GM12873 (cell line): ENCODE measurements around the gene PRDM5.
A peak's percentile ranks its signal among the peaks of the same experiment; 100 is the strongest.

ENCODE experiments used
- TF ChIP-seq, protein P1 (sequence below): IDR thresholded peaks from 2 replicates; pipeline ENCODE4 v1.5.1; 2012; ENCODE audit warnings: low read depth, mild to moderate bottlenecking, moderate library complexity, low read length, control low read depth; ENCODE audit not compliant: insufficient read depth; ENCODE audit errors: missing control alignments

Gene PRDM5

GRCh38 chr4:120881846-120882245 lies 40.7 kb downstream of the PRDM5 start:
- TF ChIP-seq, protein P1, sequence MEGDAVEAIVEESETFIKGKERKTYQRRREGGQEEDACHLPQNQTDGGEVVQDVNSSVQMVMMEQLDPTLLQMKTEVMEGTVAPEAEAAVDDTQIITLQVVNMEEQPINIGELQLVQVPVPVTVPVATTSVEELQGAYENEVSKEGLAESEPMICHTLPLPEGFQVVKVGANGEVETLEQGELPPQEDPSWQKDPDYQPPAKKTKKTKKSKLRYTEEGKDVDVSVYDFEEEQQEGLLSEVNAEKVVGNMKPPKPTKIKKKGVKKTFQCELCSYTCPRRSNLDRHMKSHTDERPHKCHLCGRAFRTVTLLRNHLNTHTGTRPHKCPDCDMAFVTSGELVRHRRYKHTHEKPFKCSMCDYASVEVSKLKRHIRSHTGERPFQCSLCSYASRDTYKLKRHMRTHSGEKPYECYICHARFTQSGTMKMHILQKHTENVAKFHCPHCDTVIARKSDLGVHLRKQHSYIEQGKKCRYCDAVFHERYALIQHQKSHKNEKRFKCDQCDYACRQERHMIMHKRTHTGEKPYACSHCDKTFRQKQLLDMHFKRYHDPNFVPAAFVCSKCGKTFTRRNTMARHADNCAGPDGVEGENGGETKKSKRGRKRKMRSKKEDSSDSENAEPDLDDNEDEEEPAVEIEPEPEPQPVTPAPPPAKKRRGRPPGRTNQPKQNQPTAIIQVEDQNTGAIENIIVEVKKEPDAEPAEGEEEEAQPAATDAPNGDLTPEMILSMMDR: no peak

GRCh38 chr4:120881351-120881750 lies 41.2 kb downstream of the PRDM5 start:
- TF ChIP-seq, protein P1: no peak

GRCh38 chr4:120877021-120877420 lies 45.5 kb downstream of the PRDM5 start:
- TF ChIP-seq, protein P1: no peak

GRCh38 chr4:120874792-120875774 lies 47.4 kb downstream of the PRDM5 start:
- TF ChIP-seq, protein P1: no peak

DNA sequence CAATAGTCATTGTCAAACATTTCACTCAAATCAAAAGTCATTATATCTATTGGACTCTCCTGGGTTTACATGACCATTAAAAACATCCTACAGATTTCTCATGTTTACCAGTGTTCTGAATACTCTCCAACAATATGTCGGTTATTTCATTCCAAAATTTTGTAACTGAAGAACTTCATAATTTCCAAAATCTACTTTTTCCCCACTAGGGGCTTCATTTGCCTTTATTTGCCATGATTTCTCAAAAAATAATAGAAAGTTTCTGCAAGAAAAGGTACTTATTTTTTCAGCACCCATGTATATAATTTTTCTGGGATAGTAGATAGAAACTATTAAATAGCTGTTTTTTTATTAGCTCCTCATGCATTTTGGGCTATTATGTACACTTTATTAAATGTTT lies 49.0 kb downstream of the PRDM5 start:
- TF ChIP-seq, protein P1: no peak

GRCh38 chr4:120871173-120871572 lies 51.4 kb downstream of the PRDM5 start:
- TF ChIP-seq, protein P1: no peak

- TF ChIP-seq, protein P1: peak; percentile 45
These were observed 52.2 kb downstream of the PRDM5 start for GRCh38 chr4:120870279-120870673.
